ENCODE measurements around the gene TBC1D24.

- no peak for TF ChIP-seq CTCF (IDR thresholded peaks at IDR 0.05; ENCODE audit: low read depth, low read length)
- TF ChIP-seq POLR2A (IDR thresholded peaks at IDR 0.05; ENCODE audit: extremely low read depth, insufficient read length) = no peak
- no peak for TF ChIP-seq MAX (IDR thresholded peaks at IDR 0.05; ENCODE audit: low read depth, low read length)
- no peak for TF ChIP-seq MYC (IDR thresholded peaks at IDR 0.05; ENCODE audit: low read depth, low read length)
Observed at GRCh38 chr16:2457267-2457666, 17.7 kb upstream of the TBC1D24 start.
